ENCODE data around the gene KLF4.

GRCh38 chr9:107446491-107446890, 43.1 kb downstream of the KLF4 start:
- TF ChIP-seq POLR2A (IDR thresholded peaks at IDR 0.05) (no peak), CTCF (IDR thresholded peaks at IDR 0.05) (no peak)
